ENCODE measurements around the gene HTR3C.
"Not testable (repeated sequence)": the region's sequence is repeated elsewhere in the genome, so short reads cannot be mapped to it uniquely, and the experiment has no call there.

The HTR3C gene

GRCh38 chr3:184052767-184053166 lies at the start of gene HTR3C:
Gene HTR3C, plus strand, starts transcription at chr3:184053047. Its CDS starts 34 bp downstream, at chr3:184053081.
- no peaks in the 10 kb centered on the region for H3K27me3 Mint-ChIP-seq (ENCODE audit: low read depth)
- H3K4me1 Mint-ChIP-seq (ENCODE audit: low read depth) = no peaks in the 10 kb centered on the region
- H3K27ac Mint-ChIP-seq = no peak within 1 kb of the TSS
- no peaks in the 10 kb centered on the region for H3K36me3 Mint-ChIP-seq (ENCODE audit: low read depth)
- DNase-seq (ENCODE audit: low spot score) = no peak
- no peaks in the 10 kb centered on the region for H3K9me3 Mint-ChIP-seq
- no peak within 1 kb of the TSS for H3K4me3 Mint-ChIP-seq

- Mint-ChIP-seq H3K27me3 (ENCODE audit: low read depth) (no peaks in the 10 kb centered on the region), H3K27ac (no peak overlapping the region), H3K4me3 (no peak overlapping the region), H3K4me1 (ENCODE audit: low read depth) (peaks cover 9% of the 10 kb centered on the region), H3K36me3 (ENCODE audit: low read depth) (peaks cover 3% of the 10 kb centered on the region), H3K9me3 (no peaks in the 10 kb centered on the region)
- DNase-seq (ENCODE audit: low spot score) = no peak
Observed at GRCh38 chr3:184003187-184003967, 49.5 kb upstream of the HTR3C start.

- no peaks in the 10 kb centered on the region for H3K9me3 Mint-ChIP-seq
- H3K4me1 Mint-ChIP-seq (ENCODE audit: low read depth) = peaks cover 9% of the 10 kb centered on the region
- H3K36me3 Mint-ChIP-seq (ENCODE audit: low read depth) = peaks cover 6% of the 10 kb centered on the region
- DNase-seq (ENCODE audit: low spot score) = no peak
- H3K27ac Mint-ChIP-seq = no peak overlapping the region
- no peaks in the 10 kb centered on the region for H3K27me3 Mint-ChIP-seq (ENCODE audit: low read depth)
- H3K4me3 Mint-ChIP-seq = no peak overlapping the region
Observed at GRCh38 chr3:184004476-184004875, 48.4 kb upstream of the HTR3C start.

- H3K4me3 Mint-ChIP-seq = no peak overlapping the region
- peaks cover 6% of the 10 kb centered on the region for H3K36me3 Mint-ChIP-seq (ENCODE audit: low read depth)
- H3K27me3 Mint-ChIP-seq (ENCODE audit: low read depth) = no peaks in the 10 kb centered on the region
- H3K9me3 Mint-ChIP-seq = no peaks in the 10 kb centered on the region
- DNase-seq (ENCODE audit: low spot score) = no peak
- peaks cover 9% of the 10 kb centered on the region for H3K4me1 Mint-ChIP-seq (ENCODE audit: low read depth)
- H3K27ac Mint-ChIP-seq = no peak overlapping the region
Observed at GRCh38 chr3:184005941-184006507, 46.8 kb upstream of the HTR3C start.

GRCh38 chr3:184007143-184007813 lies 45.6 kb upstream of the HTR3C start:
- H3K4me1 Mint-ChIP-seq (ENCODE audit: low read depth); H3K4me3 Mint-ChIP-seq; H3K27ac Mint-ChIP-seq; H3K36me3 Mint-ChIP-seq (ENCODE audit: low read depth); DNase-seq (ENCODE audit: low spot score); H3K9me3 Mint-ChIP-seq; H3K27me3 Mint-ChIP-seq (ENCODE audit: low read depth): not testable (repeated sequence)

- Mint-ChIP-seq H3K27ac (no peak overlapping the region), H3K36me3 (ENCODE audit: low read depth) (peaks cover 6% of the 10 kb centered on the region), H3K27me3 (ENCODE audit: low read depth) (no peaks in the 10 kb centered on the region), H3K4me1 (ENCODE audit: low read depth) (peaks cover 9% of the 10 kb centered on the region), H3K9me3 (no peaks in the 10 kb centered on the region), H3K4me3 (no peak overlapping the region)
- DNase-seq (ENCODE audit: low spot score) = no peak
Observed at GRCh38 chr3:184008161-184008560, 44.7 kb upstream of the HTR3C start.

- Mint-ChIP-seq H3K4me3 (no peak overlapping the region), H3K36me3 (ENCODE audit: low read depth) (peaks cover 5% of the 10 kb centered on the region), H3K4me1 (ENCODE audit: low read depth) (peaks cover 11% of the 10 kb centered on the region), H3K27ac (no peak overlapping the region), H3K9me3 (no peaks in the 10 kb centered on the region), H3K27me3 (ENCODE audit: low read depth) (no peaks in the 10 kb centered on the region)
- DNase-seq (ENCODE audit: low spot score) = no peak
Observed at GRCh38 chr3:184011230-184011876, 41.5 kb upstream of the HTR3C start.

- Mint-ChIP-seq H3K27ac (no peak overlapping the region), H3K9me3 (no peaks in the 10 kb centered on the region), H3K36me3 (ENCODE audit: low read depth) (peaks cover 5% of the 10 kb centered on the region), H3K4me3 (no peak overlapping the region), H3K27me3 (ENCODE audit: low read depth) (no peaks in the 10 kb centered on the region), H3K4me1 (ENCODE audit: low read depth) (peaks cover 15% of the 10 kb centered on the region)
- DNase-seq (ENCODE audit: low spot score) = no peak
Observed at GRCh38 chr3:184011937-184012889, 40.6 kb upstream of the HTR3C start.

GRCh38 chr3:184015381-184016019 lies 37.3 kb upstream of the HTR3C start:
- Mint-ChIP-seq H3K4me1 (ENCODE audit: low read depth) (peaks cover 20% of the 10 kb centered on the region), H3K36me3 (ENCODE audit: low read depth) (no peaks in the 10 kb centered on the region), H3K27me3 (ENCODE audit: low read depth) (peaks cover 3% of the 10 kb centered on the region), H3K4me3 (peak overlapping the region; percentile 3), H3K9me3 (no peaks in the 10 kb centered on the region), H3K27ac (no peak overlapping the region)
- no peak for DNase-seq (ENCODE audit: low spot score)

- Mint-ChIP-seq H3K4me1 (ENCODE audit: low read depth) (peaks cover 23% of the 10 kb centered on the region), H3K4me3 (peak overlapping the region; percentile 83), H3K27ac (no peak overlapping the region), H3K27me3 (ENCODE audit: low read depth) (peaks cover 6% of the 10 kb centered on the region), H3K9me3 (no peaks in the 10 kb centered on the region), H3K36me3 (ENCODE audit: low read depth) (no peaks in the 10 kb centered on the region)
- DNase-seq (ENCODE audit: low spot score) = no peak
Observed at GRCh38 chr3:184016169-184016570, 36.7 kb upstream of the HTR3C start.

GRCh38 chr3:184016811-184017671 lies 35.8 kb upstream of the HTR3C start:
- Mint-ChIP-seq H3K9me3 (no peaks in the 10 kb centered on the region), H3K36me3 (ENCODE audit: low read depth) (no peaks in the 10 kb centered on the region), H3K27me3 (ENCODE audit: low read depth) (peaks cover 11% of the 10 kb centered on the region), H3K4me3 (peak overlapping the region; percentile 99), H3K4me1 (ENCODE audit: low read depth) (peaks cover 26% of the 10 kb centered on the region), H3K27ac (peak overlapping the region; percentile 87)
- peak; percentile 69 for DNase-seq (ENCODE audit: low spot score)

GRCh38 chr3:184017672-184018423 lies 35.0 kb upstream of the HTR3C start, which contains the start of gene ABCC5:
Gene ABCC5, minus strand, starts transcription at chr3:184017884. Its CDS starts 3,492 bp downstream, at chr3:184014392.
- Mint-ChIP-seq H3K4me1 (ENCODE audit: low read depth) (peaks cover 26% of the 10 kb centered on the region), H3K4me3 (peak within 1 kb of the TSS; percentile 99)

More at GRCh38 chr3:184017672-184018423, 35.0 kb upstream of the HTR3C start, which contains the start of gene ABCC5:
- DNase-seq (ENCODE audit: low spot score) = peak; percentile 82
- H3K36me3 Mint-ChIP-seq (ENCODE audit: low read depth) = no peaks in the 10 kb centered on the region
- peaks cover 11% of the 10 kb centered on the region for H3K27me3 Mint-ChIP-seq (ENCODE audit: low read depth)
- H3K9me3 Mint-ChIP-seq = no peaks in the 10 kb centered on the region
- peak within 1 kb of the TSS; percentile 87 for H3K27ac Mint-ChIP-seq

Measured in T-helper 2 cell treated with Interferon-gamma antibody and Interleukin-4, amounts not matched to agents 5 μg/mL and 100 μg/mL, for 36 hours (primary cell).